Measurements from ENCODE around the gene TAOK1. TPM values are rescaled to one million over a fixed set of nuclear protein-coding genes. Genes with fewer than 3 reads are reported as not detected.

Gene TAOK1
- polyA plus RNA-seq, 2 of the 4 experiments (the other 2 are of a cell fraction), result 18.2 to 46.7 TPM

DNA sequence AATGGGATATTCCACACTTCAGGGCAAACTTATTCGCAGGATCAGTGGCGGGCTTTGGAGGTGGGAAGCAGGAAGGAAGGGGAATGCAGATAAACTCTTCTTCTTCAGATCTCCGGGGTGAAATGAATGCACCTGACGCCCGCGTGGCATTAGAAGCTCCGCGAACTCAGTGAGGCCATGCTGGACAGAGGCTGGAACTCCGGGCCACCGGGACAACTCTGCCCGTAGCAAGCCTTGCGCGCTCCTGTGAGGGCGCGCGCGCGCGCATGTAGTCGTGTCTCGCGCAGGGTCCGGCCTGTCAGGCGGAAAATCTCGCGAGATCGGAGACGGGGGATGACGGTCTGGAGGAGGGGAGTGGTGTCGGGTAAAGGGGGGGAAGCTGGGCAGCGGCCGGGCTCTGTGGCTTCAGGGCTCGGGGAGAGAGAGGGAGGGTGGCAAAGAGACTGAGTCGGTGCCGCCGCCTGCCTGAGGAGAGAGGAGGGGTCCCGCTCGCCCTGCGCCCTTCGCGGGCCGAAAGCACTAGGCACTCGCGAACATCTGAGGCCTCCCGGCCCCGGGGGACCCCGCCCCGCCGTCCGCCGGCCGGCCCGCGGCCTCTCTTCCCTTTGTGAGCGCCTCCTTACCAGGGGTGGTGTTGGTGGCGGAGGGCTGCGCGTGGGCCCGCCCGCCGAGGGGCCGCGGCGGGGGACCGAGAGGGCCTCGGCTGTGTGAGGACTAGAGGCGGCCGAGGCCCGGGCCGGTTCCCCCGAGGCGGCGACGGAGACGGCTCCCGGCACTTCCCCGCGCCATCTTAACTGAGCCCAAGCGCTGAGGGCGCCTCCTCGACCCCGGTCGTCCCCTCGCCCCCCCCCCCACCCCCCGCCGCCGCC lies at the start of gene TAOK1 (continued):
- no peak for TF ChIP-seq KDM1A (IDR thresholded peaks at IDR 0.05; ENCODE audit: low read depth)
- TF ChIP-seq CBX2 (IDR thresholded peaks at IDR 0.05; ENCODE audit: borderline replicate concordance, low read depth), result no peak
- TF ChIP-seq RARB (CRISPR knock-in tag; IDR thresholded peaks at IDR 0.05), result no peak
- TF ChIP-seq KDM5A (IDR thresholded peaks at IDR 0.05), result peak; percentile 31; the same call in 1 of the 2 replicates
- TF ChIP-seq, protein P1, sequence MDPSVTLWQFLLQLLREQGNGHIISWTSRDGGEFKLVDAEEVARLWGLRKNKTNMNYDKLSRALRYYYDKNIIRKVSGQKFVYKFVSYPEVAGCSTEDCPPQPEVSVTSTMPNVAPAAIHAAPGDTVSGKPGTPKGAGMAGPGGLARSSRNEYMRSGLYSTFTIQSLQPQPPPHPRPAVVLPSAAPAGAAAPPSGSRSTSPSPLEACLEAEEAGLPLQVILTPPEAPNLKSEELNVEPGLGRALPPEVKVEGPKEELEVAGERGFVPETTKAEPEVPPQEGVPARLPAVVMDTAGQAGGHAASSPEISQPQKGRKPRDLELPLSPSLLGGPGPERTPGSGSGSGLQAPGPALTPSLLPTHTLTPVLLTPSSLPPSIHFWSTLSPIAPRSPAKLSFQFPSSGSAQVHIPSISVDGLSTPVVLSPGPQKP (IDR thresholded peaks at IDR 0.05; ENCODE audit: low read depth, low read length), result no peak
- peak; percentile 99 for TF ChIP-seq PHF8 (IDR thresholded peaks at IDR 0.05; ENCODE audit: borderline replicate concordance, low read depth)
- peak; percentile 83 for TF ChIP-seq GATA3 (IDR thresholded peaks at IDR 0.05; ENCODE audit: borderline replicate concordance)
- TF ChIP-seq HOXB13 (CRISPR knock-in tag; IDR thresholded peaks at IDR 0.05; ENCODE audit: low read depth), result no peak
- TF ChIP-seq, protein P2, sequence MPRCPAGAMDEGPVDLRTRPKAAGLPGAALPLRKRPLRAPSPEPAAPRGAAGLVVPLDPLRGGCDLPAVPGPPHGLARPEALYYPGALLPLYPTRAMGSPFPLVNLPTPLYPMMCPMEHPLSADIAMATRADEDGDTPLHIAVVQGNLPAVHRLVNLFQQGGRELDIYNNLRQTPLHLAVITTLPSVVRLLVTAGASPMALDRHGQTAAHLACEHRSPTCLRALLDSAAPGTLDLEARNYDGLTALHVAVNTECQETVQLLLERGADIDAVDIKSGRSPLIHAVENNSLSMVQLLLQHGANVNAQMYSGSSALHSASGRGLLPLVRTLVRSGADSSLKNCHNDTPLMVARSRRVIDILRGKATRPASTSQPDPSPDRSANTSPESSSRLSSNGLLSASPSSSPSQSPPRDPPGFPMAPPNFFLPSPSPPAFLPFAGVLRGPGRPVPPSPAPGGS (IDR thresholded peaks at IDR 0.05), result peak; percentile 92
- no peak for TF ChIP-seq NFE2L2 (conservative IDR thresholded peaks at IDR 0.05; ENCODE audit: low read length)
- TF ChIP-seq RAD21 (conservative IDR thresholded peaks at IDR 0.05 in 1 of 2, IDR thresholded peaks at IDR 0.05 in 1 of 2), result no peak; a peak in 1 of 5 replicates
- TF ChIP-seq ZSCAN20 (CRISPR knock-in tag; IDR thresholded peaks at IDR 0.05), result no peak
- no peak for TF ChIP-seq ESRRA (IDR thresholded peaks at IDR 0.05; ENCODE audit: borderline replicate concordance, low read length)
- TF ChIP-seq CBX8 (IDR thresholded peaks at IDR 0.05), result no peak
- TF ChIP-seq HES2 (IDR thresholded peaks at IDR 0.05), result no peak
- no peak for TF ChIP-seq RCOR1 (IDR thresholded peaks at IDR 0.05; ENCODE audit: low read depth, low read length)
- no peak for TF ChIP-seq ZNF302 (CRISPR knock-in tag; IDR thresholded peaks at IDR 0.05)
- peak; percentile 97 for TF ChIP-seq REST (IDR thresholded peaks at IDR 0.05)
- no peak for TF ChIP-seq HDAC2 (IDR thresholded peaks at IDR 0.05)
- TF ChIP-seq HEYL (CRISPR knock-in tag; IDR thresholded peaks at IDR 0.05), result no peak
- no peak for TF ChIP-seq POLR2AphosphoS2 (conservative IDR thresholded peaks at IDR 0.05; ENCODE audit: low read length)
- TF ChIP-seq FOXS1 (CRISPR knock-in tag; IDR thresholded peaks at IDR 0.05), result no peak
- TF ChIP-seq MYC (IDR thresholded peaks at IDR 0.05; ENCODE audit: borderline replicate concordance, low read length), result 0 out of 2 replicates have a peak, but pooled peaks have one; percentile 29
- TF ChIP-seq BHLHE40 (IDR thresholded peaks at IDR 0.05; ENCODE audit: low read depth, low read length), result no peak
